Stomach (tissue), 4 donors: Measurements from ENCODE around the gene ATN1.

Experiments
- POLR2A ChIP-seq, 4 donors: fragments of 450-650 bp; IDR thresholded peaks; one replicate each; pipeline ENCODE4 v1.6.1; 2016; ENCODE audit warnings: antibody characterized with exemption in 4 of 4, control low read depth in 2 of 4, mild to moderate bottlenecking in 1 of 4, moderate library complexity in 1 of 4
- POLR2AphosphoS5 ChIP-seq, 3 donors: sonication (generic); formaldehyde crosslinking; IDR thresholded peaks; one replicate each; pipeline ENCODE4 v1.6.1; 2016; ENCODE audit warnings: antibody characterized with exemption in 3 of 3

- TF ChIP-seq POLR2AphosphoS5 (IDR thresholded peaks at IDR 0.05) = no peak
- TF ChIP-seq POLR2A (IDR thresholded peaks at IDR 0.05) = no peak
Measured at GRCh38 chr12:6909421-6910145, 18.2 kb upstream of the ATN1 start.
